ENCODE measurements around the gene CCT8.

The CCT8 gene

GRCh38 chr21:29007810-29008209 is 65.6 kb downstream of the CCT8 start:
- DNase-seq (ENCODE audit: low spot score) = no peak
- in situ Hi-C loops (cut with MboI; ENCODE audit: low pct_unique_long_range_greater_than_20kb, low sequenced_read_pairs, unreplicated experiment) = no loop called here
- no peak for TF ChIP-seq CTCF (IDR thresholded peaks at IDR 0.05; ENCODE audit: extremely low read depth, insufficient read depth, missing control alignments)

GRCh38 chr21:29007135-29007534 is 66.3 kb downstream of the CCT8 start:
- in situ Hi-C loops (cut with MboI; ENCODE audit: low pct_unique_long_range_greater_than_20kb, low sequenced_read_pairs, unreplicated experiment) = no loop called here

More at GRCh38 chr21:29007135-29007534, 66.3 kb downstream of the CCT8 start:
- TF ChIP-seq CTCF (IDR thresholded peaks at IDR 0.05; ENCODE audit: extremely low read depth, insufficient read depth, missing control alignments) = no peak
- DNase-seq (ENCODE audit: low spot score) = no peak
